ENCODE results near the gene CRABP1.

The CRABP1 gene

DNA sequence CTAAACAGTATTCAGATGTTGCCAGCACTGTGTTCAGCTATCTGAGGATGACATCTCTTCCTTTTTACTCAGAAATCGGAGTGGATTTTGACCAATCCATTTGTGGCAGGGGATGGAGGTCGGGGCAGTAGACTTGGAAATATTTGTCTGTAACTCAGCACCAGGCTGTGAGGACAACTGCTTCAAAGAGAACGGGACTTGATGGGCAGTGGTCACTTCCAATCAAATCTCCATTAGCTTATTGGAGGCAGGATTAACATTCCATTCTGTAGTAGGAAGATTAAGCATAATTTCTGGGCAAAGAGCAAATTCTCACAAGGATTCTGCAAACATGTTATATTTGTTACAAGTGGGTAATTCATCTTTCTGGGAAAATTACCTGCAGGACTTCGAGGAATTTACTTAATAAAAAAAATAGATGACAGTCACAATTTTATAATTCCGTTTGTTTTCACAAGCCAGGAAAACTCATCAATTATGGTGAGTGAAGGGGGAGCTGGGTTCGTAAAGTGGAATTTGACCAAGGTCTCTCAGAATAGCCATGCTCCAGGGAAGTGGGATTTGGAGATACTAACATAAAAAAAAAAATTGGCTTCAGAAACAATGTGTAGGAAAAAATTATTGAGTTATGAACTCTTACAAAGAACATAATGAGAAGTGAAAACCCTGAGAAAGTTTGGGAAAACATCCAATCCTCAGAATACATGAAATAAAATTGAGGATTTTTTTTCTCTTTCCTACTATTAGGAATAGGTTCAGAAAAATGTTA is 18.1 kb downstream of the CRABP1 start:
- no peaks in the 10 kb centered on the region for H3K9me3 Mint-ChIP-seq
- no peaks in the 10 kb centered on the region for H3K36me3 Mint-ChIP-seq
- H3K4me3 Mint-ChIP-seq, result no peak overlapping the region
- H3K27ac Mint-ChIP-seq, result no peak overlapping the region
- no peaks in the 10 kb centered on the region for H3K27me3 Mint-ChIP-seq
- no peaks in the 10 kb centered on the region for H3K4me1 Mint-ChIP-seq

DNA sequence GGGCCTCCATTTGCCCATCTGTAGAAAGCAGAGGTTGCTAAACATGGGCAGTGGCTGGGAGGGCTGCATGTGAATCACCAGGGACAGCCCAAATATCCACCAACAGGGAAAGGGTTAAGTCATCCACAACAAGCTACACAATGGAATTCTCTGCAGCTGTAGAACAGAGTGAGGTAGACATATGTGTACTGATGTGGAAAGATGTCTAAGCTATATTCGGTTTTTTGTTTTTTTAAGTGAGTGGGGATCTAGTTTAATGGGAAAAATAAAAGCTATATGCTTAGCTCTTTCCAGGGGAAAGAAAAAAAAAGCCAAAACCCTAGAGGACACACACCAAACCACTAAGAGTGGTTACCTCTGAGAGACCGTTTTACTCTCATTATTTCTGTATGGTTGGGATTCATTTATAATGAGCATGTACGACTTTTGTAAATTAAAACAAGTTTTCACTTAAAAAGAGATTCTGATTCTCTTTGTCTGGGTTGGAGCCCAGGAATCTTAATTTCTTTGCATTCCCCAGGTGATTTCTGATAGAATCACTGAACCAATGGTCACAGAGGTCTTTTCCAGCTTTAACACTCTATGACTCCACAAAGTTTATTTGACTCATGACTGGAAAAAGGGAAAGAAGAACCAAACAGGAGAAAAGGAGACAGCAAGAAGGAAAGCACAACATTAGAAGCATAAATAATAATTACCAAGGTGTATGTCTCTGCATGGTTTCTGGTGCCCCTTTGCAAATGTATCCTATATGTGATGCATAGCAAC is 19.1 kb downstream of the CRABP1 start:
- Mint-ChIP-seq H3K36me3 (no peaks in the 10 kb centered on the region), H3K4me3 (no peak overlapping the region), H3K9me3 (no peaks in the 10 kb centered on the region), H3K4me1 (no peaks in the 10 kb centered on the region), H3K27ac (no peak overlapping the region), H3K27me3 (no peaks in the 10 kb centered on the region)

DNA sequence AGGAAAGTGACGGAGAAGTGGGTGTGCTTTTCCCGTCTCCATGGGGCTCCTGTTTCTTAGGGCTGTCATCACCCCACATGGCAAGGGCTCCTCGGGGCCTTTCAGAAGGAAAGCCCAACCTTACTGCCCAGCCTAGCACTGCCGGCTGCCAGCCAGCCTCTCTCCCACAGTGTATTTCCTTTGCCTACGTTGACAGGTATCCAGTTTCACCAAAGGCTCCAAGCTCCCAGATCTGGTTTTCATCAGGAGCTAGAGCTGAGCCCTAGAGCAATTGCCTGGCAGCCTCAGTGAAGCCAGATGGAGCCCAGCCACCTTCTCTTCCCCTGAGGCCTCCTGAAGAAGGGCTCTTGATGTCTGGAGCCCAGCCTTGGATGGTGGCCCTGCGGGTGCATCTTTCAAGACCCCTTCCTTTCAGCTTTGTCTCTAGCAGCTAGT is 20.2 kb downstream of the CRABP1 start:
- Mint-ChIP-seq H3K27ac (no peak overlapping the region), H3K4me1 (no peaks in the 10 kb centered on the region)

DNA sequence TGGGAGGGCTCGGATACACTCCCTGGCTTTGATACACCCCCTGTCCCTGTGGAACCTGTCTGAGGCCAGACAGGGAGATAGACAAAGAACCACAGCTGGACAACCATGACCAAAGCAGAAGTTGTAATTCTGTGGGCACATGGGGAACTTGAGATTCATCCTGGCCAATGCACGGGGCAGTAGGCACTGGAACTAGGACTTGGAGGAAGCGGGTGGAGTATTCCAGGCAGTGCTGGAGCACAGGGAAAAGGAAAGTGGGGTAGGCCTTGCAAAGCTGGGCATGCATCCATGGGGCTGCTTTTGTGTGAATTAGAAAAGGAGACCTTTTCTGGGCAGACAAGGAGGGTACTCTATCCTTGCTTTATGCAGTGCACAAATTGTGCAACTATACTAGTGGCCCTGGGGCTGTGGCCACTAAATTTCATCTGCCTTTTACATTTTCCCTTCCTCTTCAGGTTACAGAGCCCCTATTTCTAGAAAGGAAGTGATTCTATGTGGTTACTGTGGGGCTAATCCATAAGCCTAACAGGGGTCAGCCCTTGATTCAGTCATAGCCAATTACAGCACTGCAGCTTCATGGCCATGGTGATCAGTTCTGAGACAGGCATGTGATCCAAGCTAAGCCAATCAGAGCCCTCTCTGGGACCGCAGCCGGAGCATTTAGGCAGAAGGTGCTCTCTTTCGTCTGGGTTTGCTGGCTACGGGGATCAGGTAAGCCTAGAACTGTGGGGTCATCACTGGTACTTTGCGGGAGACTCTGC is 21.0 kb downstream of the CRABP1 start:
- H3K9me3 Mint-ChIP-seq, result no peaks in the 10 kb centered on the region
- no peaks in the 10 kb centered on the region for H3K27me3 Mint-ChIP-seq
- H3K4me3 Mint-ChIP-seq, result no peak overlapping the region
- H3K36me3 Mint-ChIP-seq, result no peaks in the 10 kb centered on the region
- H3K4me1 Mint-ChIP-seq, result no peaks in the 10 kb centered on the region
- H3K27ac Mint-ChIP-seq, result no peak overlapping the region

More for the DNA sequence above, 20.2 kb downstream of the CRABP1 start:
- no peaks in the 10 kb centered on the region for H3K27me3 Mint-ChIP-seq
- no peaks in the 10 kb centered on the region for H3K9me3 Mint-ChIP-seq
- no peaks in the 10 kb centered on the region for H3K36me3 Mint-ChIP-seq
- no peak overlapping the region for H3K4me3 Mint-ChIP-seq

DNA sequence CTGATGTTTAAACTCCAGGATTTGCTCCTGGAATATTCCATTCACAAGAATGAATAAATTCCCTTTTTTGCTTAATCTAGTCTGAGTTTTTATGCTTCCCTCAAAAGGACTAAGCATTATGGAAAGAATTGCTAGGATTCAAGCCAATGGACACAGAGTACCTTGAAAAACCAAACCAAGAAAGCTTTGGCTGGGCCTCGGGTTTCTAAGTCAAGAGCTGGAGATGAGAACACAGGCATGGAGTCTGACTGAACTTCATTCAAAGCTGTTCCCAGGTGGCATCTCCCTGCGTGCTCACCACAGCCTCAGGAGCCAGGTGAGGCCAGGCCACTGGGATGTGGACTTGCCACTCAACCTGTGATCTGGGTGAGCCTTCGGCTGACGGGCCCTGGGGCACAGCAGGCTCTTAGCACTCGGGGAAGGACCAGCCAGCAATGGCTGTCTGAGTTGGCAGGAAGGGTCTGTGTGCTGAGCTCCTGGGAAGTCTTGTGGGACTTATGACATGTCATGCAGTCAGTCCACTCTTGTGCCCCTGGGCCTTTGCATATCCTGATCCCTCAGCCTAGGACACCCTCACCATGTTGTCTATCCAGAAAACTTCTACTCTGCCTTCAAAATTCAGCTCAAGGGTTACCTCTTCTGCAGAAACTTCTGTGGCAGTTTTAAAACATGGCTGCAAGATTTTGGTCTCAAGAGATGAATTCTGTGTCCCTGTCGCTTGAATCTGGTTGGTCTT is 21.8 kb downstream of the CRABP1 start:
- Mint-ChIP-seq H3K27me3 (no peaks in the 10 kb centered on the region), H3K4me1 (no peaks in the 10 kb centered on the region), H3K36me3 (no peaks in the 10 kb centered on the region), H3K9me3 (no peaks in the 10 kb centered on the region), H3K27ac (no peak overlapping the region), H3K4me3 (no peak overlapping the region)

DNA sequence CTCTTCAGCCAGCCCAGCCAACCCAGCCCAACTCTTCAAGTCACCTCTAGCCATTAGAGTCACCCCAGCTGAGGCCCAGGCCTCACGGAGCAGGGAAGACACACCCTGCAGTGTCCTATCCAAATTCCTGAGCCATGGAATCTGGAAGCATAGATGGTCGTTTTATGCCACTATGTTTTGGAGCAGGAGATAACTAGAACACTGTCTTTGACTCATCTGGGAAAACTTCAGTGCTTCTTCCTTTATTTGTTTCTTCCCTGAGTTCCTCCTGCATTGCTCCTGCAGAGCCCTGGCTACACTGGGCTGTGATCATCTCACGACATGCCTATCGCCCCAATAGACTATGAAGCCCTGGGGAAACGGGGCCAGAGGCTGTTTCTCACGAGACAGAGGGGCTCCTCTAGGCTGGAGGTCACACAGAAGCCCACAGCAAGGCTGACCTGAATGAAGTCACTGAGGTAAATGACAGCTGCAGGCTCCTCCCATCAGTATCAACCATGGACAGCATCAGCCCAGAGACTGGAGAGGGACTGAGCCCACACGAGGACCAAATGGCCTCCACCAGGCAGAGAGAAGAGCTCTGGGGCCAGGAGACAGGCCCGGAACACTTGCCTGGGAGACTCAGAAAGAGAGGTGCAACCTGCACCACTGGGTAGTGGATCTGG is 22.7 kb downstream of the CRABP1 start:
- Mint-ChIP-seq H3K4me1 (no peaks in the 10 kb centered on the region), H3K4me3 (no peak overlapping the region), H3K9me3 (no peaks in the 10 kb centered on the region), H3K27me3 (no peaks in the 10 kb centered on the region), H3K36me3 (no peaks in the 10 kb centered on the region), H3K27ac (no peak overlapping the region)

DNA sequence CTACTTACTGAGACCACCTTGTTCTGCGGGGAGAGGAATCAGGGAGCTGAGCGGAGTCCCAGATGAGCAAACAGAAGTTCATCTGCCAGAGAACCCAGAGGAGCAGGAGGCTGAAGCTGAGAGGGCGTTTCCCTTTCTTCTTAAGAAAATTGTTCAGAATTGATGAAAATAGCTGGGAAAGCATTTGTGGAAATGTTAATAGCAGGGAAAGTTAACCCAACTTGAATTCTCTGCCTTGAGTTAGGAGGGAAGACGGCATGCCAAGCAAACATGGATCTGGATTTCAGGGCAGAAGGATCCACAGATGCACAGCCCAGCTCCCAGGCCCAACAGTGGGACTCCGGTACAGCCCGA is 23.2 kb downstream of the CRABP1 start:
- Mint-ChIP-seq H3K36me3 (no peaks in the 10 kb centered on the region), H3K27me3 (no peaks in the 10 kb centered on the region), H3K27ac (no peak overlapping the region), H3K4me3 (no peak overlapping the region), H3K4me1 (no peaks in the 10 kb centered on the region), H3K9me3 (no peaks in the 10 kb centered on the region)

DNA sequence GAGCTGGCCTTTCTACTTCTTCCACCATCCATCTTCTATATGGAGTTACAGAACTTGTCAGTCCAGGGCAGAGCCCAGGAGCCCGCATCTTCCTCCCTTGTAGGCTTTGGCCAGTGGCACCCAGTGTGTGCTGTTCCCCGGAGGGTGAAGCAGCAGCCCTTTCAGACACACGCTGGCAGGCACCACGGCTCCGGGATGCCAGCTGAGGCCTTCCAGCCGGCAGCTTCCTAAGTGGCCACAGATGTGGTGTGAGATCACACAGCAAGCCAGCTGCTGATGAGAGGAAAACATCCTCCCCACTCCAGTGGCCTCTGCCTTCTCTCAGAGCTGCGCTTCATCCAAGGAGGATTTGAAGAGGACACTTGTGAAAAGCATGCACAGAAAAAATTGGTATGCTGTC is 24.1 kb downstream of the CRABP1 start:
- Mint-ChIP-seq H3K4me1 (no peaks in the 10 kb centered on the region), H3K27ac (no peak overlapping the region), H3K36me3 (no peaks in the 10 kb centered on the region), H3K9me3 (no peaks in the 10 kb centered on the region), H3K4me3 (no peak overlapping the region), H3K27me3 (no peaks in the 10 kb centered on the region)

DNA sequence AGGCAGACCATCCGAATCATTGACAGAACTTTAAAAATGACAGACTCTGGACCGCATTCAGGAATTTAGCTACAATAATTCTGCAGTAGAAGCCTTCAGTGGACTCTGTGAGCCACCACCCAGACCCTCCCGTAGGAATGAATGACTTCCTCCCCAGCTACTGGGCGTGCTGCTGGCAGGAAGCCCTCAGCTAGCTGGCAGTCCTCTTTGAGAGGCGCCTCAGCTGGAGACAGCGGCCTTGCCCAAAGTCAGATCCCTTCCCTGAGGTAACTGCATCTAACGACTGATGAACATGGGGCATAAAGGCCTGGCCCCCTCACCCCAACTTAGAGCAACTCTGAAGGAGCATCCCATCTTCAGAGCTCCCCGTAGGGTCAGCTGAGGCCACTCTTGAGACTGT is 25.8 kb downstream of the CRABP1 start:
- Mint-ChIP-seq H3K4me1 (no peaks in the 10 kb centered on the region), H3K27ac (no peak overlapping the region), H3K27me3 (no peaks in the 10 kb centered on the region), H3K4me3 (no peak overlapping the region), H3K9me3 (no peaks in the 10 kb centered on the region), H3K36me3 (no peaks in the 10 kb centered on the region)

DNA sequence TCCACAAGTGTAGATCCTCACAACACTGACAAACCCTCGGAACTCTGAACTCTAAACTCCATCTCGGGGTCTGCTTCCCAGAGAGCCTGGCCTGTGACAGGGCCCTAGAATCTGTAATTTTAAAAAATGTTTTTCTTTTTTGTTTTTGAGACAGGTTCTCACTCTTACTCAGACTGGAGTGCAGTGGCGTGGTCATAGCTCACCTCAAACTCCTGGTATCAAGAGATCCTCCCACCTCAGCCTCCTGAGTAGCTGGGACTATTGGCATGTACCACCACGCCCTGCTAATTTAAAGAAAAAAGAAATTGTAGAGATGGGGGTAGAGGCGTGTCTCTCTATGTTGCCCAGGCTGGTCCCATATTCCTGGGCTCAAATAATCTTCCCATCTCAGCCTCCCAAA is 26.2 kb downstream of the CRABP1 start:
- Mint-ChIP-seq H3K27ac (no peak overlapping the region), H3K27me3 (no peaks in the 10 kb centered on the region), H3K4me3 (no peak overlapping the region), H3K36me3 (no peaks in the 10 kb centered on the region), H3K4me1 (no peaks in the 10 kb centered on the region), H3K9me3 (no peaks in the 10 kb centered on the region)

DNA sequence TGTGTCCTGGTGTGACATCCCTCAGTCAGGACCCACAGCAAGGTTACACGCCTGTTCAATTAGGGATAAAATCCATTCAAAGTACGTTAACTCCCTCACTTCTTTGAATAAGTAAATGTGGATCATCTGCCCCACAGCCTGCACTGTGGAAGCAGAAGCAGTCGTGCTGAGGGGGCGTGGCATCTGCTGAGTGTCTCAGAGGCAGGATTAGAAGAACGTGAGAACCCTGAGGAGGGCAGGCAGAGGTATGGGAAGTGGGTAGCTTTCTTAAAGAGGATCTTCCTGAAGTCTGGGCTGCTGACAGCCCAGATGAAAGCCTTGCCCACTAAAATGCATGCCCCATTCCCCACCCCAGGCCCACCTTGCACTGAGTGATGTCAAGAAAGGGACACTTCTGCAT is 28.5 kb downstream of the CRABP1 start:
- no peak overlapping the region for H3K27ac Mint-ChIP-seq
- no peak overlapping the region for H3K4me3 Mint-ChIP-seq
- H3K9me3 Mint-ChIP-seq, result no peaks in the 10 kb centered on the region
- H3K36me3 Mint-ChIP-seq, result no peaks in the 10 kb centered on the region
- H3K4me1 Mint-ChIP-seq, result no peaks in the 10 kb centered on the region
- peaks cover 2% of the 10 kb centered on the region for H3K27me3 Mint-ChIP-seq

DNA sequence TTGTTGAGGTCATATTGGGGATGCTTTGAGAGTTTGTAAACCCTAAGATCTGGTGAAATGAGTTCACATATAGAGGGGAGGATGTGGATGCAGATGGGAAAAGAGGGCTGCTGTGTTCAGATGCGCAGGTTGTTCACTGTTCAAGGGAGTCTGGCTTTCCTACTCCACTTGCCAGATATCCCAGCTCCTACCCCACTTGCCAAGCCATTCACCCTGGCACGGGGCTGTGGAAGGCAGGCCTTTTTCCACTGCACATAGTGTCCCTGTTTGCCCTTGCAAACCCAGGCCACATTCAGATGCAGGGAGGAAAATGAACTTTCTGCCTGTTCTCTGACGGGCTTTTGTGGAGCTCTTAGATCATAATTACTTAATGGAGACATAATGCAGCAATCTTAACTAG is 29.0 kb downstream of the CRABP1 start:
- H3K27me3 Mint-ChIP-seq, result peaks cover 2% of the 10 kb centered on the region
- H3K36me3 Mint-ChIP-seq, result no peaks in the 10 kb centered on the region
- H3K4me1 Mint-ChIP-seq, result no peaks in the 10 kb centered on the region
- H3K27ac Mint-ChIP-seq, result no peak overlapping the region
- no peaks in the 10 kb centered on the region for H3K9me3 Mint-ChIP-seq
- no peak overlapping the region for H3K4me3 Mint-ChIP-seq

DNA sequence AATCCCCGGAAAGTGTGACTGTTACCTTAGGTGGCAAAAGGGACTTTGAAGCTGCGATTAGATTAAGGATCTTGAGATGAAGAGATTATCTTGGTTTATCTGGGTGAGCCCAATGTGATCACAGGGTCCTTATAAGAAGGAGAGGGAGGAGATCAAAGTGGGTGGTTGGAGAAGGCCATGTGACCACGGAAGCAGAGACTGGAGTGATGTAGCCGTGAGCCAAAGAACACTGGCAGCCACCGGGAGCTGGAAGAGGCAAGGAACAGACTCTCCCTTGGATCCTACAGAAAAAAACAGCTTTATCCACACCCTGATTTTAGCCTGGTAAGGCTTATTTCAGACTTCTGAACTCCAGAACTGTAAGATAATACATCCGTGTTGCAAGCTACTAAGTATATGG is 29.9 kb downstream of the CRABP1 start:
- no peaks in the 10 kb centered on the region for H3K36me3 Mint-ChIP-seq
- no peak overlapping the region for H3K27ac Mint-ChIP-seq
- peaks cover 6% of the 10 kb centered on the region for H3K4me1 Mint-ChIP-seq
- H3K9me3 Mint-ChIP-seq, result no peaks in the 10 kb centered on the region
- H3K27me3 Mint-ChIP-seq, result peaks cover 2% of the 10 kb centered on the region
- no peak overlapping the region for H3K4me3 Mint-ChIP-seq

DNA sequence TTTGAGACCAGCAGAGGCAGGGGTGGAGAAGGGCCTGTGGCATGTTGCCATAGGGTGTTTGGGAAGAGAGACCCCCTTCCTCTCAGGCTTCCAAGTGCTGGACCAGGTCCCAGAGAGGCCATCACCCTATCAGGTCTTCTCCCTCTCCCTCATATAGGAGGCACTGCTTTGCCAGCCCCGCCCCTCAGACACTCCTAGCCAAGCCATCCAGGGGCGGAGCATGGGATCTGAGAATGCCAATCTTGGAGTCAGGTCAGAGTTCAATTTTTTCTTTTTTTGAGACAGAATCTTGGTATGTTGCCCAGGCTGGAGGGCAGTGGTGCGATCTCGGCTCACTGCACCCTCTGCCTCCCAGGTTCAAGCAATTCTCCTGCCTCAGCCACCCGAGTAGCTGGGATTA is 32.7 kb downstream of the CRABP1 start:
- no peak overlapping the region for H3K27ac Mint-ChIP-seq
- no peak overlapping the region for H3K4me3 Mint-ChIP-seq
- peaks cover 2% of the 10 kb centered on the region for H3K27me3 Mint-ChIP-seq
- H3K9me3 Mint-ChIP-seq, result no peaks in the 10 kb centered on the region
- no peaks in the 10 kb centered on the region for H3K36me3 Mint-ChIP-seq
- H3K4me1 Mint-ChIP-seq, result peaks cover 9% of the 10 kb centered on the region

Measured in activated naive CD4-positive, alpha-beta T cell treated with anti-CD3 and anti-CD28 coated beads, Interleukin-2, amount 50 U/mL, for 24 hours (primary cell).